ENCODE data around the gene ACP6.
"Not testable (repeated sequence)": the region's sequence is repeated elsewhere in the genome, so short reads cannot be mapped to it uniquely, and the experiment has no call there.

Gene ACP6

GRCh38 chr1:147624011-147624410 is 46.3 kb downstream of the ACP6 start:
- TF ChIP-seq CTCF (IDR thresholded peaks at IDR 0.05; ENCODE audit: control insufficient read depth, extremely low read depth, insufficient read depth): no peak
- DNase-seq (ENCODE audit: low read depth): no peak
- H3K4me3 ChIP-seq (ENCODE audit: low read depth, low read length): no peak overlapping the region

GRCh38 chr1:147622731-147623130 is 47.6 kb downstream of the ACP6 start:
- no peak overlapping the region for H3K4me3 ChIP-seq (ENCODE audit: low read depth, low read length)
- TF ChIP-seq CTCF (IDR thresholded peaks at IDR 0.05; ENCODE audit: control insufficient read depth, extremely low read depth, insufficient read depth): no peak
- DNase-seq (ENCODE audit: low read depth): no peak

GRCh38 chr1:147620543-147620942 is 49.8 kb downstream of the ACP6 start:
- no peak for TF ChIP-seq CTCF (IDR thresholded peaks at IDR 0.05; ENCODE audit: control insufficient read depth, extremely low read depth, insufficient read depth)
- no peak overlapping the region for H3K4me3 ChIP-seq (ENCODE audit: low read depth, low read length)
- DNase-seq (ENCODE audit: low read depth): no peak

GRCh38 chr1:147619741-147620140 is 50.6 kb downstream of the ACP6 start:
- H3K4me3 ChIP-seq (ENCODE audit: low read depth, low read length): no peak overlapping the region
- no peak for TF ChIP-seq CTCF (IDR thresholded peaks at IDR 0.05; ENCODE audit: control insufficient read depth, extremely low read depth, insufficient read depth)
- no peak for DNase-seq (ENCODE audit: low read depth)

- TF ChIP-seq CTCF (IDR thresholded peaks at IDR 0.05; ENCODE audit: control insufficient read depth, extremely low read depth, insufficient read depth): no peak
- DNase-seq (ENCODE audit: low read depth): no peak
- H3K4me3 ChIP-seq (ENCODE audit: low read depth, low read length): no peak overlapping the region
Measured at GRCh38 chr1:147618771-147619170, 51.6 kb downstream of the ACP6 start.

- TF ChIP-seq CTCF (IDR thresholded peaks at IDR 0.05; ENCODE audit: control insufficient read depth, extremely low read depth, insufficient read depth): no peak
- H3K4me3 ChIP-seq (ENCODE audit: low read depth, low read length): no peak overlapping the region
- DNase-seq (ENCODE audit: low read depth): no peak
Measured at GRCh38 chr1:147618077-147618569, 52.2 kb downstream of the ACP6 start.

- DNase-seq (ENCODE audit: low read depth); H3K4me3 ChIP-seq (ENCODE audit: low read depth, low read length): not testable (repeated sequence)
Measured at GRCh38 chr1:147614966-147615365, 55.4 kb downstream of the ACP6 start.

All from LNCaP clone FGC (cell line).